ENCODE results near the gene MAX. TPM values are rescaled to one million over a fixed set of nuclear protein-coding genes. Genes with fewer than 3 reads are reported as not detected.

MAX gene
- total and polyA plus RNA-seq, 9 of the 15 experiments (the other 6 are each of a cell fraction or from before 2014, with no cell fraction given): 15.4 to 96.5 (median 51.6) TPM

DNA sequence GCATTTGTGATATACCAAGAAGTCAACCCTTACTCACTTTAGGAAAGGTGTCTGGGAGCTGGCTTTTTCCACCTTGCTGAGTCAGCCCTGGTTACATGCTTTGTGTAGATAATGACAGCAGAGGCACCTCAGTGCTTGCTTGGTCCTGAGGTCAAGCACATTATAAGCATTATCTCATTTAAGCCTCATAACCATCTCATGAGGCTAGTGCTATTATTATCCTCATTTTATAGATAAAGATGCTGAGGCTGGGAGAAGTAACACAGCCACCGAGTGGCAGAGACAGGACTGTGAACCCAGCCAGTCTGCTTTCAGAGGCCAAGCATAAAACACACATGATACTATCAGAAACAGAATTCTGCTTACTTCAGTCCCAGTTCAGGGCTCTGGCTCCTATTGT is 29.4 kb downstream of the MAX start (continued):
- TF ChIP-seq, protein P1, sequence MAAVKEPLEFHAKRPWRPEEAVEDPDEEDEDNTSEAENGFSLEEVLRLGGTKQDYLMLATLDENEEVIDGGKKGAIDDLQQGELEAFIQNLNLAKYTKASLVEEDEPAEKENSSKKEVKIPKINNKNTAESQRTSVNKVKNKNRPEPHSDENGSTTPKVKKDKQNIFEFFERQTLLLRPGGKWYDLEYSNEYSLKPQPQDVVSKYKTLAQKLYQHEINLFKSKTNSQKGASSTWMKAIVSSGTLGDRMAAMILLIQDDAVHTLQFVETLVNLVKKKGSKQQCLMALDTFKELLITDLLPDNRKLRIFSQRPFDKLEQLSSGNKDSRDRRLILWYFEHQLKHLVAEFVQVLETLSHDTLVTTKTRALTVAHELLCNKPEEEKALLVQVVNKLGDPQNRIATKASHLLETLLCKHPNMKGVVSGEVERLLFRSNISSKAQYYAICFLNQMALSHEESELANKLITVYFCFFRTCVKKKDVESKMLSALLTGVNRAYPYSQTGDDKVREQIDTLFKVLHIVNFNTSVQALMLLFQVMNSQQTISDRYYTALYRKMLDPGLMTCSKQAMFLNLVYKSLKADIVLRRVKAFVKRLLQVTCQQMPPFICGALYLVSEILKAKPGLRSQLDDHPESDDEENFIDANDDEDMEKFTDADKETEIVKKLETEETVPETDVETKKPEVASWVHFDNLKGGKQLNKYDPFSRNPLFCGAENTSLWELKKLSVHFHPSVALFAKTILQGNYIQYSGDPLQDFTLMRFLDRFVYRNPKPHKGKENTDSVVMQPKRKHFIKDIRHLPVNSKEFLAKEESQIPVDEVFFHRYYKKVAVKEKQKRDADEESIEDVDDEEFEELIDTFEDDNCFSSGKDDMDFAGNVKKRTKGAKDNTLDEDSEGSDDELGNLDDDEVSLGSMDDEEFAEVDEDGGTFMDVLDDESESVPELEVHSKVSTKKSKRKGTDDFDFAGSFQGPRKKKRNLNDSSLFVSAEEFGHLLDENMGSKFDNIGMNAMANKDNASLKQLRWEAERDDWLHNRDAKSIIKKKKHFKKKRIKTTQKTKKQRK (IDR thresholded peaks at IDR 0.05; ENCODE audit: borderline replicate concordance, low read depth, low read length): no peak
- TF ChIP-seq CBFA2T2 (conservative IDR thresholded peaks at IDR 0.05) (0 out of 2 replicates have a peak, but pooled peaks have one; percentile 14), TAL1 (IDR thresholded peaks at IDR 0.05) (peak; percentile 33; the same call in 1 of the 2 replicates), MAFK (IDR thresholded peaks at IDR 0.05; ENCODE audit: low read length) (peak; percentile 26; the same call in 1 of the 2 replicates), C11orf30 (IDR thresholded peaks at IDR 0.05; ENCODE audit: low read depth) (peak; percentile 56), ARID1B (IDR thresholded peaks at IDR 0.05) (peak; percentile 33; the same call in 1 of the 2 replicates), DPF2 (IDR thresholded peaks at IDR 0.05) (0 out of 2 replicates have a peak, but pooled peaks have one; percentile 34), ZNF184 (CRISPR knock-in tag; IDR thresholded peaks at IDR 0.05) (no peak), CTBP1 (IDR thresholded peaks at IDR 0.05; ENCODE audit: borderline replicate concordance) (peak; percentile 54)

DNA sequence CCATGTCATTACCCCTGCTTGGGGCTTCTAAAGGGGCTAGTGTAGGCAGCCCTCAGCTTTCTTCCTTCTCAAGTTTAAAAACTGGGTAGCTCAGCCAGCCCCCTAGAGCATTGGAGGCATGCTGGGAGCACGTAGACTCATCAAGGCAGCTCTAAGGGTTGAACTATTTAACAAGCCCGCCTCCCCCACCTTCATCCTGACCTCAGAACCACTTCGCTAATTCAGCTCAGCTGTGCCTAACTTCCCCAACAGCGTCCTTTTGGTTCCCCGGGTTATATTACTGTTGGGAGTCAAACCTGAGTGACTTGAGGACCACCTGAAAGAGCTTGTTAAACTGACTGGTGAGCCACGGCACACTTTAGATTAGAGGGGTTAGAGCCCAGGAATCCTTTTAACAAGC is 30.1 kb downstream of the MAX start:
- peak; percentile 23 for ATAC-seq
- no peaks in the 10 kb centered on the region; the same call in 1 of the 3 replicates for H3K79me2 ChIP-seq (ENCODE audit: control insufficient read depth, insufficient read depth, low read length)

More for the DNA sequence above, 30.1 kb downstream of the MAX start:
- Histone ChIP-seq H2AFZ (ENCODE audit: low read depth, low read length) (no peak overlapping the region), H3K9ac (ENCODE audit: insufficient read depth in 1 of 2, low read depth in 2 of 2, low read length in 2 of 2) (peak overlapping the region in 1 of 2 experiments; percentile 21; a peak in 1 of 4 replicates), H3K36me3 (ENCODE audit: control insufficient read depth, insufficient read depth, low read length) (peaks cover 44% of the 10 kb centered on the region; the same call in 2 of the 3 replicates), H3K4me3 (no peak overlapping the region), H3K9me1 (ENCODE audit: control insufficient read depth, insufficient read depth, low read length) (peaks cover 8% of the 10 kb centered on the region), H3K4me1 (replicated peaks in 1 of 2; ENCODE audit: control insufficient read depth in 2 of 2, insufficient read depth in 2 of 2, low read length in 2 of 2) (peaks cover 17 to 27% of the 10 kb centered on the region in 2 experiments), H3K27me3 (ENCODE audit: control insufficient read depth in 2 of 2, insufficient read depth in 2 of 2, low read length in 2 of 2) (no peaks in the 10 kb centered on the region), H3K4me2 (ENCODE audit: insufficient read depth, low read length) (no peak overlapping the region), H4K20me1 (replicated peaks; ENCODE audit: control insufficient read depth, insufficient read depth, low read length) (no peaks in the 10 kb centered on the region; the same call in 1 of the 2 replicates), H3K27ac (ENCODE audit: extremely low read depth, low read depth, low read length) (no peak overlapping the region), H3K9me3 (replicated peaks; ENCODE audit: control insufficient read depth, insufficient read depth, low read depth, low read length) (no peaks in the 10 kb centered on the region)
- DNase-seq (ENCODE audit: extremely low read depth in 1 of 4, low spot score in 3 of 4): no peak
- CTCF ChIA-PET (ENCODE audit: low intra/inter-chr PET ratio): no interaction called here
- BruUV-seq (replicated peaks): no TSS peak
- intact Hi-C loops (cut with micrococcal nuclease) (no loop called here), in situ Hi-C loops (cut with MboI) (no loop called here)
- POLR2A ChIA-PET: interaction anchor here (1.1 kb wide), 1 partner anchor 20 kb away, joined by 3 read pairs; no protein-coding TSS in a partner anchor
- TF ChIP-seq HMG20A (CRISPR knock-in tag; conservative IDR thresholded peaks at IDR 0.05) (no peak), SETDB1 (IDR thresholded peaks at IDR 0.05; ENCODE audit: low read length) (no peak)
- TF ChIP-seq, protein P2, sequence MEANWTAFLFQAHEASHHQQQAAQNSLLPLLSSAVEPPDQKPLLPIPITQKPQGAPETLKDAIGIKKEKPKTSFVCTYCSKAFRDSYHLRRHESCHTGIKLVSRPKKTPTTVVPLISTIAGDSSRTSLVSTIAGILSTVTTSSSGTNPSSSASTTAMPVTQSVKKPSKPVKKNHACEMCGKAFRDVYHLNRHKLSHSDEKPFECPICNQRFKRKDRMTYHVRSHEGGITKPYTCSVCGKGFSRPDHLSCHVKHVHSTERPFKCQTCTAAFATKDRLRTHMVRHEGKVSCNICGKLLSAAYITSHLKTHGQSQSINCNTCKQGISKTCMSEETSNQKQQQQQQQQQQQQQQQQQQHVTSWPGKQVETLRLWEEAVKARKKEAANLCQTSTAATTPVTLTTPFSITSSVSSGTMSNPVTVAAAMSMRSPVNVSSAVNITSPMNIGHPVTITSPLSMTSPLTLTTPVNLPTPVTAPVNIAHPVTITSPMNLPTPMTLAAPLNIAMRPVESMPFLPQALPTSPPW (CRISPR knock-in tag; IDR thresholded peaks at IDR 0.05): no peak
- TF ChIP-seq, protein P3, sequence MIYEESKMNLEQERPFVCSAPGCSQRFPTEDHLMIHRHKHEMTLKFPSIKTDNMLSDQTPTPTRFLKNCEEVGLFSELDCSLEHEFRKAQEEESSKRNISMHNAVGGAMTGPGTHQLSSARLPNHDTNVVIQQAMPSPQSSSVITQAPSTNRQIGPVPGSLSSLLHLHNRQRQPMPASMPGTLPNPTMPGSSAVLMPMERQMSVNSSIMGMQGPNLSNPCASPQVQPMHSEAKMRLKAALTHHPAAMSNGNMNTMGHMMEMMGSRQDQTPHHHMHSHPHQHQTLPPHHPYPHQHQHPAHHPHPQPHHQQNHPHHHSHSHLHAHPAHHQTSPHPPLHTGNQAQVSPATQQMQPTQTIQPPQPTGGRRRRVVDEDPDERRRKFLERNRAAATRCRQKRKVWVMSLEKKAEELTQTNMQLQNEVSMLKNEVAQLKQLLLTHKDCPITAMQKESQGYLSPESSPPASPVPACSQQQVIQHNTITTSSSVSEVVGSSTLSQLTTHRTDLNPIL (CRISPR knock-in tag; IDR thresholded peaks at IDR 0.05): no peak
- TF ChIP-seq, protein P4, sequence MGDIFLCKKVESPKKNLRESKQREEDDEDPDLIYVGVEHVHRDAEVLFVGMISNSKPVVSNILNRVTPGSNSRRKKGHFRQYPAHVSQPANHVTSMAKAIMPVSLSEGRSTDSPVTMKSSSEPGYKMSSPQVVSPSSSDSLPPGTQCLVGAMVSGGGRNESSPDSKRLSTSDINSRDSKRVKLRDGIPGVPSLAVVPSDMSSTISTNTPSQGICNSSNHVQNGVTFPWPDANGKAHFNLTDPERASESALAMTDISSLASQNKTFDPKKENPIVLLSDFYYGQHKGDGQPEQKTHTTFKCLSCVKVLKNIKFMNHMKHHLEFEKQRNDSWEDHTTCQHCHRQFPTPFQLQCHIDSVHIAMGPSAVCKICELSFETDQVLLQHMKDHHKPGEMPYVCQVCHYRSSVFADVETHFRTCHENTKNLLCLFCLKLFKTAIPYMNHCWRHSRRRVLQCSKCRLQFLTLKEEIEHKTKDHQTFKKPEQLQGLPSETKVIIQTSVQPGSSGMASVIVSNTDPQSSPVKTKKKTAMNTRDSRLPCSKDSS (IDR thresholded peaks at IDR 0.05; ENCODE audit: low read depth, partially characterized antibody): no peak
- 80% methylated on average over 4 of the region's 6 CpGs for WGBS (ENCODE audit: insufficient coverage, low coverage, missing lambda C conversion rate)
- no peak for FAIRE-seq

All from K562 (cell line).